ENCODE data around the gene CPLANE2. TPM values are rescaled to one million over a fixed set of nuclear protein-coding genes. Genes with fewer than 3 reads are reported as not detected.

CPLANE2 gene, protein sequence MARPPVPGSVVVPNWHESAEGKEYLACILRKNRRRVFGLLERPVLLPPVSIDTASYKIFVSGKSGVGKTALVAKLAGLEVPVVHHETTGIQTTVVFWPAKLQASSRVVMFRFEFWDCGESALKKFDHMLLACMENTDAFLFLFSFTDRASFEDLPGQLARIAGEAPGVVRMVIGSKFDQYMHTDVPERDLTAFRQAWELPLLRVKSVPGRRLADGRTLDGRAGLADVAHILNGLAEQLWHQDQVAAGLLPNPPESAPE
- 10 to 100 TPM in 3 of 5 donors, 1 to 10 TPM in 2; 6.6 to 13.2 (median 11.3) TPM for total RNA-seq
- total RNA-seq (2013) = 7.6 TPM
- 1.7 to 9.3 (median 4.6) reads per million in 29 experiments for total RNA-seq

GRCh38 chr1:16236511-16237342 lies at the start of gene CPLANE2:
Gene CPLANE2, minus strand, starts transcription at chr1:16237183. Its CDS starts 441 bp downstream, at chr1:16236742.
- Histone ChIP-seq H3K4me1 (ENCODE audit: control insufficient read depth in 1 of 2, extremely low read depth in 1 of 2, insufficient read depth in 2 of 2, low read length in 2 of 2) (peaks cover 7 to 24% of the 10 kb centered on the region in 2 experiments), H3K27ac (ENCODE audit: low read length) (peak within 1 kb of the TSS; percentile 80), H3K36me3 (ENCODE audit: control insufficient read depth in 2 of 2, extremely low read depth in 1 of 2, insufficient read depth in 1 of 2, low read length in 1 of 2) (peaks cover 0 to 4% of the 10 kb centered on the region in 2 donors), H3K4me3 (ENCODE audit: control insufficient read depth in 1 of 2, extremely low read depth in 1 of 2, low read length in 1 of 2) (peak within 1 kb of the TSS; percentile 60 to 66), H3K27me3 (replicated peaks in 1 of 2; ENCODE audit: control insufficient read depth in 2 of 2, extremely low read depth in 1 of 2, insufficient read depth in 2 of 2, low read length in 1 of 2) (no peaks in the 10 kb centered on the region), H3K9me3 (no peaks in the 10 kb centered on the region)
- peaks cover 6% of the 10 kb centered on the region for H3K36me3 Mint-ChIP-seq
- peak within 1 kb of the TSS; percentile 94 to 96 for H3K27ac Mint-ChIP-seq
- under 1% methylated on average over 51 of the region's 57 CpGs for WGBS (ENCODE audit: insufficient coverage)
- DNase-seq (peak; percentile 88 to 98 (median 93)), ATAC-seq (replicated peaks in 1 of 4) (peak; percentile 86 to 91 (median 88))
- POLR2A ChIA-PET = no interaction called here
- no peaks in the 10 kb centered on the region for H3K9me3 Mint-ChIP-seq
- CTCF ChIA-PET = interaction anchor here in 1 of 2 donors (1.6 kb wide), 1 partner anchor 158 kb away, joined by 5 read pairs; no protein-coding TSS in a partner anchor
- H3K27me3 Mint-ChIP-seq = no peaks in the 10 kb centered on the region
- peaks cover 24 to 32% (median 27%) of the 10 kb centered on the region in 3 donors for H3K4me1 Mint-ChIP-seq
- peak within 1 kb of the TSS; percentile 80 to 88 (median 81) for H3K4me3 Mint-ChIP-seq

DNA sequence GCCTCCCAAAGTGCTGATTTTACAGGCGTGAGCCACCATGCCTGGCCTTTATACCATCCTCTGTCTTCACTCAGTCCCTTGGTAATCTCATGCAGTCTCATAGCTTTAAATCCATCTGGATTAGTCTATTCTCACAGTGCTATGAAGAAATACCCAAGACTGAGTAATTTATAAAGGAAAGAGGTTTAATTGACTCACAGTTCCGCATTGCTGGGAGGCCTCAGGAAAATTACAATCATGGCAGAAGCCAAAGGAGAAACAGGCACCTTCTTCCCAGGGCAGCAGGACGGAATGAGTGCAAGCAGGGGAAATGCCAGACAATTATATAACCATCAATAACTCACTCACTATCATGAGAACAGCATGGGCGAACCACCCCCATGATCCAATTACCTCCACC lies 49.1 kb upstream of the CPLANE2 start:
- Histone ChIP-seq H3K4me3 (ENCODE audit: control insufficient read depth in 1 of 2, extremely low read depth in 1 of 2, low read length in 1 of 2) (no peak overlapping the region), H3K36me3 (ENCODE audit: control insufficient read depth in 2 of 2, extremely low read depth in 1 of 2, insufficient read depth in 1 of 2, low read length in 1 of 2) (peaks cover 9 to 27% of the 10 kb centered on the region in 2 donors), H3K27ac (ENCODE audit: low read length) (no peak overlapping the region), H3K4me1 (ENCODE audit: control insufficient read depth in 1 of 2, extremely low read depth in 1 of 2, insufficient read depth in 2 of 2, low read length in 2 of 2) (no peaks in the 10 kb centered on the region), H3K27me3 (replicated peaks in 1 of 2; ENCODE audit: control insufficient read depth in 2 of 2, extremely low read depth in 1 of 2, insufficient read depth in 2 of 2, low read length in 1 of 2) (no peaks in the 10 kb centered on the region), H3K9me3 (no peaks in the 10 kb centered on the region)
- DNase-seq (no peak), ATAC-seq (replicated peaks in 1 of 4) (no peak)
- H3K4me1 Mint-ChIP-seq = peaks cover 2 to 15% (median 8%) of the 10 kb centered on the region in 3 donors
- CTCF ChIA-PET = no interaction called here
- WGBS (ENCODE audit: insufficient coverage) = 86% methylated on average over 1 of the region's 4 CpGs
- no peaks in the 10 kb centered on the region for H3K27me3 Mint-ChIP-seq
- POLR2A ChIA-PET = no interaction called here
- peaks cover 21% of the 10 kb centered on the region for H3K36me3 Mint-ChIP-seq
- H3K27ac Mint-ChIP-seq = no peak overlapping the region
- no peak overlapping the region for H3K4me3 Mint-ChIP-seq
- no peaks in the 10 kb centered on the region for H3K9me3 Mint-ChIP-seq

GRCh38 chr1:16281765-16282164 lies 44.8 kb upstream of the CPLANE2 start:
- Histone ChIP-seq H3K4me1 (ENCODE audit: control insufficient read depth in 1 of 2, extremely low read depth in 1 of 2, insufficient read depth in 2 of 2, low read length in 2 of 2) (no peaks in the 10 kb centered on the region), H3K27me3 (replicated peaks in 1 of 2; ENCODE audit: control insufficient read depth in 2 of 2, extremely low read depth in 1 of 2, insufficient read depth in 2 of 2, low read length in 1 of 2) (no peaks in the 10 kb centered on the region), H3K36me3 (ENCODE audit: control insufficient read depth in 2 of 2, extremely low read depth in 1 of 2, insufficient read depth in 1 of 2, low read length in 1 of 2) (peaks cover 4 to 18% of the 10 kb centered on the region in 2 donors), H3K4me3 (ENCODE audit: control insufficient read depth in 1 of 2, extremely low read depth in 1 of 2, low read length in 1 of 2) (no peak overlapping the region), H3K9me3 (no peaks in the 10 kb centered on the region), H3K27ac (ENCODE audit: low read length) (no peak overlapping the region)
- WGBS (ENCODE audit: insufficient coverage) = 100% methylated on average over 1 of the region's 2 CpGs
- H3K9me3 Mint-ChIP-seq = no peaks in the 10 kb centered on the region
- ATAC-seq (replicated peaks in 1 of 4) (no peak), DNase-seq (no peak)
- no peak overlapping the region for H3K4me3 Mint-ChIP-seq
- POLR2A ChIA-PET = interaction anchor here in 1 of 2 donors (0.6 to 1.1 kb wide), 2 partner anchors 19 to 1849 kb away, joined by 3 to 4 read pairs; no protein-coding TSS in a partner anchor
- CTCF ChIA-PET = no interaction called here
- no peak overlapping the region for H3K27ac Mint-ChIP-seq
- peaks cover 8% of the 10 kb centered on the region for H3K36me3 Mint-ChIP-seq
- peaks cover 3 to 15% (median 7%) of the 10 kb centered on the region in 3 donors for H3K4me1 Mint-ChIP-seq
- H3K27me3 Mint-ChIP-seq = no peaks in the 10 kb centered on the region

DNA sequence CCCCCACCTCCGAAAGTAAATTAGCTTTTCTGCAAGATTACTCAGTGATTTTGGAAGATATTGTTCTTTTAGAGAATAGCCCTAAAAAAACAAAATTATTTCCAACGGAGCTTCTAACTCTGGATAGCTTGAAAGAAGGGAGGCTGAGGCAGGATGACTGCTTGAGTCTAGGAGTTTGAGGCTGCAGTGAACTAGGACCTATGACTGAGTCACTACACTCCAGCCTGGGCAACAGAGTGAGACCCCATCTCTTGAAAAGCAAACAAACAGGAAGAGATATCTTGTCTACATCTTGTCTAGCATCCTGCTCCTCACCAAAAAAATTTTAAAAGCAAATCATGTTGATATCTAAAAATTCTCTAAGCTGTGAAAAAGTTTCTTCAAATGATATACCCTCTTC lies 42.2 kb upstream of the CPLANE2 start:
- Histone ChIP-seq H3K27ac (ENCODE audit: low read length) (no peak overlapping the region), H3K4me3 (ENCODE audit: control insufficient read depth in 1 of 2, extremely low read depth in 1 of 2, low read length in 1 of 2) (no peak overlapping the region), H3K27me3 (replicated peaks in 1 of 2; ENCODE audit: control insufficient read depth in 2 of 2, extremely low read depth in 1 of 2, insufficient read depth in 2 of 2, low read length in 1 of 2) (no peaks in the 10 kb centered on the region), H3K4me1 (ENCODE audit: control insufficient read depth in 1 of 2, extremely low read depth in 1 of 2, insufficient read depth in 2 of 2, low read length in 2 of 2) (no peaks in the 10 kb centered on the region), H3K9me3 (no peaks in the 10 kb centered on the region), H3K36me3 (ENCODE audit: control insufficient read depth in 2 of 2, extremely low read depth in 1 of 2, insufficient read depth in 1 of 2, low read length in 1 of 2) (peaks cover 0 to 9% of the 10 kb centered on the region in 2 donors)
- Mint-ChIP-seq H3K27me3 (no peaks in the 10 kb centered on the region), H3K4me1 (peaks cover 4 to 28% (median 14%) of the 10 kb centered on the region in 3 donors), H3K9me3 (no peaks in the 10 kb centered on the region), H3K27ac (peak overlapping the region in 1 of 2 donors; percentile 18), H3K36me3 (peaks cover 8% of the 10 kb centered on the region), H3K4me3 (no peak overlapping the region)
- ATAC-seq (replicated peaks in 1 of 4) = no peak
- WGBS (ENCODE audit: insufficient coverage) = no CpG with 5 or more reads among the region's 2 CpGs
- ChIA-PET CTCF (interaction anchor here in 1 of 2 donors (0.5 kb wide), 1 partner anchor 48 kb away, joined by 8 read pairs; no protein-coding TSS in a partner anchor), POLR2A (no interaction called here)
- DNase-seq = no peak

GRCh38 chr1:16276302-16277030 lies 39.5 kb upstream of the CPLANE2 start:
- Mint-ChIP-seq H3K27ac (no peak overlapping the region), H3K9me3 (no peaks in the 10 kb centered on the region), H3K36me3 (peaks cover 3% of the 10 kb centered on the region), H3K4me3 (no peak overlapping the region), H3K27me3 (no peaks in the 10 kb centered on the region), H3K4me1 (peaks cover 6 to 42% (median 20%) of the 10 kb centered on the region in 3 donors)
- ChIA-PET CTCF (no interaction called here), POLR2A (no interaction called here)
- Histone ChIP-seq H3K27me3 (replicated peaks in 1 of 2; ENCODE audit: control insufficient read depth in 2 of 2, extremely low read depth in 1 of 2, insufficient read depth in 2 of 2, low read length in 1 of 2) (no peaks in the 10 kb centered on the region), H3K4me1 (ENCODE audit: control insufficient read depth in 1 of 2, extremely low read depth in 1 of 2, insufficient read depth in 2 of 2, low read length in 2 of 2) (no peaks in the 10 kb centered on the region), H3K4me3 (ENCODE audit: control insufficient read depth in 1 of 2, extremely low read depth in 1 of 2, low read length in 1 of 2) (no peak overlapping the region), H3K27ac (ENCODE audit: low read length) (no peak overlapping the region), H3K36me3 (ENCODE audit: control insufficient read depth in 2 of 2, extremely low read depth in 1 of 2, insufficient read depth in 1 of 2, low read length in 1 of 2) (peaks cover 0 to 6% of the 10 kb centered on the region in 2 donors), H3K9me3 (no peaks in the 10 kb centered on the region)
- no peak for ATAC-seq (replicated peaks in 1 of 4)
- no CpG with 5 or more reads among the region's 6 CpGs for WGBS (ENCODE audit: insufficient coverage)
- DNase-seq = no peak

- Histone ChIP-seq H3K27ac (ENCODE audit: low read length) (no peak overlapping the region), H3K36me3 (ENCODE audit: control insufficient read depth in 2 of 2, extremely low read depth in 1 of 2, insufficient read depth in 1 of 2, low read length in 1 of 2) (peaks cover 0 to 6% of the 10 kb centered on the region in 2 donors), H3K4me1 (ENCODE audit: control insufficient read depth in 1 of 2, extremely low read depth in 1 of 2, insufficient read depth in 2 of 2, low read length in 2 of 2) (no peaks in the 10 kb centered on the region), H3K27me3 (replicated peaks in 1 of 2; ENCODE audit: control insufficient read depth in 2 of 2, extremely low read depth in 1 of 2, insufficient read depth in 2 of 2, low read length in 1 of 2) (no peaks in the 10 kb centered on the region), H3K9me3 (no peaks in the 10 kb centered on the region), H3K4me3 (ENCODE audit: control insufficient read depth in 1 of 2, extremely low read depth in 1 of 2, low read length in 1 of 2) (no peak overlapping the region)
- ATAC-seq (replicated peaks in 1 of 4) = no peak
- no peak for DNase-seq
- Mint-ChIP-seq H3K36me3 (peaks cover 7% of the 10 kb centered on the region), H3K27ac (no peak overlapping the region), H3K27me3 (no peaks in the 10 kb centered on the region), H3K4me1 (peaks cover 11 to 46% (median 24%) of the 10 kb centered on the region in 3 donors), H3K4me3 (no peak overlapping the region), H3K9me3 (no peaks in the 10 kb centered on the region)
- ChIA-PET POLR2A (no interaction called here), CTCF (no interaction called here)
- WGBS (ENCODE audit: insufficient coverage) = 100% methylated on average over 3 of the region's 7 CpGs
Observed at GRCh38 chr1:16275591-16275990, 38.6 kb upstream of the CPLANE2 start.
